Measurements from ENCODE around the gene DTX1.
A peak's percentile ranks its signal among the peaks of the same experiment; 100 is the strongest.

DTX1 gene

DNA sequence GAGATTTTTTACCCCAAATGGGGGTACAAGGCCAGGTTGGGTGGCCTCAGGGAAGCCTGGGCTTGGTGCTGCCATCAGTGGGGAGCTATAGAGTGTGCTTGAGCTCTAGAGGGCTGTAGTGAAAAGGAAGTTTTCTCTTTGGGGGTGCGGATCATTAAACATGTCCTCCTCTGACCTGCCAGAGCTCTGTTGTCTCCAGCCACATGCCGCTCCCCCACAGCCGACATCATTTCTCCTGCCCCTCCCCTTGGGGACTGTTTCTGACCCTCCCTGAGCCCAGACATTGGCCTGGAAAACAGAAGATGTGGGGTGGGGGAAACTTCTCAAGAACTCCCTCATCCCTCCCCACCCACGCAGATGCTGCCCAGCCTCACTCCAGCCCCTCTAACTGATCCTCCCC lies 25.3 kb downstream of the DTX1 start:
- Histone ChIP-seq H3K36me3 (ENCODE audit: control insufficient read depth in 5 of 5, insufficient read depth in 5 of 5, low read length in 5 of 5) (peaks cover 0 to 8% (median 4%) of the 10 kb centered on the region in 5 donors), H3K9me3 (ENCODE audit: control insufficient read depth in 5 of 5, low read length in 5 of 5) (no peaks in the 10 kb centered on the region), H3K4me3 (ENCODE audit: low read depth in 1 of 5, low read length in 5 of 5) (peak overlapping the region in 1 of 5 donors; percentile 15), H3K27ac (ENCODE audit: low read depth, low read length) (peak overlapping the region; percentile 93), H3K27me3 (ENCODE audit: control insufficient read depth in 5 of 5, insufficient read depth in 4 of 5, low read length in 5 of 5) (peaks cover 0 to 5% (median 0%) of the 10 kb centered on the region in 5 donors), H3K9ac (ENCODE audit: low read length in 5 of 5) (peak overlapping the region in 4 of 5 donors; percentile 20 to 67 (median 46)), H3K4me1 (ENCODE audit: control insufficient read depth in 5 of 5, insufficient read depth in 5 of 5, low read length in 5 of 5) (peaks cover 6 to 73% (median 34%) of the 10 kb centered on the region in 5 donors)

DNA sequence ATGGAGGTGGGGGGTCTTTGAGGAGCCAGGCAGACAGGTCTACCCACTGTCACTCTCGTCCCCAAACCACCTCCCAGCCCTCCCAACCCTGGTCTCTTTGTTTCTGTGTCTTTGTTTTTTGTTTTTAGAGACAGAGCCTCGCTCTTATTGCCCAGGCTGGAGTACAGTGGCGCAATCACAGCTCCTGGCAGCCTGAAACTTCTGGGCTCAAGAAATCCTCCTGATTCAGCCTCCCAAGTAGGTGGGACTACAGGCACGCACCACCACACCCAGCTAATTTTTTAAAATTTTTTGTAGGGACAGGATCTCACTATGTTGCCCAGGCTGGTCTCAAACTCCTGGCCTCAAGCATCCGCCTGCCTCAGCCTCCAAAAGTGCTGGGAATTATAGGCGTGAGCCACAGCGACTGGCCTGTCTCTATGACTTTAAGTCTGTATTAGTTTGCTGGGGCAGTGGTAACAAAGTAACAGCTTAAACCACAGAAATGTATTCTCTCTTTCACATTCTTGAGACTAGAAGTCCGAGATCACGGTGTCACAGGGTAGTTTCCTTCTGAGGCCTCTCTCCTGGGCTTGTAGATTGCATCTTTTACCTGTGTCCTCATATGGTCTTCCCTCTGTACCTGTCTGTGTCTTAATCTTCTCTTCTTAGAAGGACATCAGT lies 26.1 kb downstream of the DTX1 start:
- Histone ChIP-seq H3K36me3 (ENCODE audit: control insufficient read depth in 5 of 5, insufficient read depth in 5 of 5, low read length in 5 of 5) (peaks cover 0 to 6% (median 3%) of the 10 kb centered on the region in 5 donors), H3K27ac (ENCODE audit: low read depth, low read length) (peak overlapping the region; percentile 93), H3K4me1 (ENCODE audit: control insufficient read depth in 5 of 5, insufficient read depth in 5 of 5, low read length in 5 of 5) (peaks cover 6 to 73% (median 36%) of the 10 kb centered on the region in 5 donors), H3K9ac (ENCODE audit: low read length in 5 of 5) (peak overlapping the region in 1 of 5 donors; percentile 67), H3K9me3 (ENCODE audit: control insufficient read depth in 5 of 5, low read length in 5 of 5) (no peaks in the 10 kb centered on the region), H3K27me3 (ENCODE audit: control insufficient read depth in 5 of 5, insufficient read depth in 4 of 5, low read length in 5 of 5) (peaks cover 0 to 7% (median 0%) of the 10 kb centered on the region in 5 donors), H3K4me3 (ENCODE audit: low read depth in 1 of 5, low read length in 5 of 5) (no peak overlapping the region)

DNA sequence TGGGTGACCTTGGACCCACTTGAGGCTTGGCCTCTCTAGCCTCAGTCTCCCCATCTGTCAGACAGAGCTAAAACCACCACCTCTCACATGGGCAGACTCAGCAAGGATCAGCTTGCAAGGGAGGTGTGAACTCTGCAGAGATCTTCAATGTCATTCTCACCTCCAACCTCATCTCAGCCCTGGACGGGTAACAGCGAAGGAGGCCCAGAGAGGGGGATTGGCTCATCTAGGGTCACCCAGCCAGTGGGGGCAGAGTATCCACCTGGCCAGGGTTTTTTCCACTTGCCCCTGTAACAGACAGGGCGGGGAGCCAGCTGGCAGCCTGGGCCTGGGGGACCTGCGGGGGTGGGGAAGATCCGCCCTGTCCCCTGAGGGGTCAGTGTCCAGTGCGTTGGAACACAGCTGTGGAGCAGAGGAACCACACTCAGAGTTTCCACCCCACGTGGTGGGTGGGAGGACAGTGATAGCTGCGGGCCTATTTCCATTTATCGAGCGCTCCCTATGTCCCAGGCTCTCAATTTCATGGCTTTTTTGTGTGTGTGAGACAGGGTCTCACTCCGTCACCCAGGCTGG lies 27.4 kb downstream of the DTX1 start:
- no peaks in the 10 kb centered on the region for H3K9me3 ChIP-seq (ENCODE audit: control insufficient read depth in 5 of 5, low read length in 5 of 5)
- peaks cover 0 to 5% (median 0%) of the 10 kb centered on the region in 5 donors for H3K27me3 ChIP-seq (ENCODE audit: control insufficient read depth in 5 of 5, insufficient read depth in 4 of 5, low read length in 5 of 5)

DNA sequence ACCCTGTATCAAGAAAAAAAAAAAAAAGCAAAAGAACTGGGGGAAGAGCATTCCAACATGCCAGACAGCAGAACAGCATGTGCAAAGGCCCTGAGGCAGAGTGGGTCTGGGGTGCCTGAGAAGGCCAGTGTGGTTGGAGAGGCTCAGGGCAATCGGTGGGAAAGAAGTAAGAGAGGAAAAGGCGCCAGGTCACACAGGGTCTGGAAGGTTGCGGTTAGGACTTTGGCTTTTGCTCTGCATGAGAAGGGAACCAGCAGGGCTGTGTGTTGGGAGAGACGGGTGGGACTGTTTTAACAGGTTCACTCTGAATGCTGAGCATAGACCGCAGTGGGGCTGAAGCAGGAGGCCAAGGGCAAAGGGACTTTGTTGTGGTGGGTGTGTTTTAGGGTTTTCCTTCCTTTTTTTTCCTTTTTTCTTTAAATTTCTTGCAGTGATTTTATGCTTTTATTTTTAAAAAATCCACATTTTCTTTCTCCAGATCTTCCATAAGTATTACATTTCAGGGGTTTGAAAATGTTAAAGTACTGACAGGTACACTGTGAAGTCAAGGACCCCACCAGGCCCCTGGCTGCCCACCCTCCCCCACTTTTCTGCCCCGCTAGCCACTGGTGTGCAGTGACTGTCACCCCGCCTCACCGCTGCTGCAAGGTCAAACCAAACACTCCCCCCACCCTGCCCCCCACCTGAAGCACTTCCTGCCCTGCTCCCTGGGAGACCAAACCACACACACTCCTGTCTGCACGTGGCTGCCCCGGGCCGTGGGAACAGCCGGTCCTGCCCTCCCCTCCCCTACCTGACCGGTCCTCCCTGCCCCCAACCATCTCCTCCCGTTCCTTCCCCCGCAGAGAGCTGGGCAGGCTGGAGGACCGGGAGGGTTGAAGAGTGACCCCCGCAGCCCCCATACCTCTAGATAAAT lies 30.0 kb downstream of the DTX1 start:
- no peak overlapping the region for H3K9ac ChIP-seq (ENCODE audit: low read length in 5 of 5)
- peak overlapping the region; percentile 62 for H3K27ac ChIP-seq (ENCODE audit: low read depth, low read length)
- peaks cover 0 to 10% (median 5%) of the 10 kb centered on the region in 5 donors for H3K36me3 ChIP-seq (ENCODE audit: control insufficient read depth in 5 of 5, insufficient read depth in 5 of 5, low read length in 5 of 5)
- peaks cover 0 to 7% (median 0%) of the 10 kb centered on the region in 5 donors for H3K27me3 ChIP-seq (ENCODE audit: control insufficient read depth in 5 of 5, insufficient read depth in 4 of 5, low read length in 5 of 5)
- H3K4me3 ChIP-seq (ENCODE audit: low read depth in 1 of 5, low read length in 5 of 5) = no peak overlapping the region
- H3K9me3 ChIP-seq (ENCODE audit: control insufficient read depth in 5 of 5, low read length in 5 of 5) = no peaks in the 10 kb centered on the region
- H3K4me1 ChIP-seq (ENCODE audit: control insufficient read depth in 5 of 5, insufficient read depth in 5 of 5, low read length in 5 of 5) = peaks cover 2 to 47% (median 18%) of the 10 kb centered on the region in 5 donors

More for the DNA sequence above, 27.4 kb downstream of the DTX1 start:
- no peak overlapping the region for H3K4me3 ChIP-seq (ENCODE audit: low read depth in 1 of 5, low read length in 5 of 5)
- peaks cover 0 to 5% (median 0%) of the 10 kb centered on the region in 5 donors for H3K36me3 ChIP-seq (ENCODE audit: control insufficient read depth in 5 of 5, insufficient read depth in 5 of 5, low read length in 5 of 5)
- H3K9ac ChIP-seq (ENCODE audit: low read length in 5 of 5) = no peak overlapping the region
- peaks cover 4 to 64% (median 36%) of the 10 kb centered on the region in 5 donors for H3K4me1 ChIP-seq (ENCODE audit: control insufficient read depth in 5 of 5, insufficient read depth in 5 of 5, low read length in 5 of 5)
- H3K27ac ChIP-seq (ENCODE audit: low read depth, low read length) = peak overlapping the region; percentile 93

DNA sequence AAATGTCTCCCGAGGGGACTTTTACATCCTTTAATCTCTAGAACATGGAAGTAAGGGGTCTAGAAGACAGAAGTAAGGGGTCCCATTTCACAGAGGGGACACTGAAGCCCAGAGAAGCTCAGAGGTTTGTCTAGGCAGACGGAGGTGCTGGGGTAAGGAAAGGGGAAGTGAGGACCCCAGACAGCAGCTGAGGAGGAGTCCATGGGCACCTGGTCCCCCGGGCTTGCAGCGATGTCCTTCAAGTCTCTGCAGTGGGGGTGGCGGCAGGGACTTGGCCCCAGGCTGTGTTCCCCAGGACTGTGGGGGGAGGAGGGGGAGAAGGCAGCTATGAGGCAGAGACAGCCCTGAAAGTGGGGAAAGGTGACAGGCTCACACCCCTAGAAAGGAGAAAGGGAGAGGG lies 30.7 kb downstream of the DTX1 start:
- H3K27ac ChIP-seq (ENCODE audit: low read depth, low read length) = peak overlapping the region; percentile 62
- peaks cover 0 to 7% (median 0%) of the 10 kb centered on the region in 5 donors for H3K27me3 ChIP-seq (ENCODE audit: control insufficient read depth in 5 of 5, insufficient read depth in 4 of 5, low read length in 5 of 5)
- H3K4me1 ChIP-seq (ENCODE audit: control insufficient read depth in 5 of 5, insufficient read depth in 5 of 5, low read length in 5 of 5) = peaks cover 2 to 45% (median 11%) of the 10 kb centered on the region in 5 donors

DNA sequence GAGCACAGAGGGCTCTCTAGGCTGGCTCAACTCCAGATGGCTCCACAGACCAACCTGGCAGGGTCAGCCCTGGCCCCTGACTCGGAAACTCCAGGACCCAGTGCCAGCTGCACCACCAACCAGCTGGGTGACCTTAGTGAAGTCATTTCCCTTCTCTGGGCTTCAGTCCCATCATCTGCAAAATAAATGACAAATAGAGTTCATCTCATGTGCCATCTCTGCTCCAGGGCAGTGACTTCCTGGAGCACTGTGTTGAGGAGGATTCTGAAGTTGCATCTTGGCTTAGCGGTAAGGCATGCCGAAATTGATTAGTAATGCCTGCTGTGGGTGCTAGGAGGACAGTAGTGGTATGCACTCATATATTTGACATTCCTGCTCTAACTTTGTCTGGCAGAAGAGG lies 31.5 kb downstream of the DTX1 start:
- Histone ChIP-seq H3K9ac (ENCODE audit: low read length in 5 of 5) (no peak overlapping the region), H3K27me3 (ENCODE audit: control insufficient read depth in 5 of 5, insufficient read depth in 4 of 5, low read length in 5 of 5) (peaks cover 0 to 7% (median 0%) of the 10 kb centered on the region in 5 donors), H3K27ac (ENCODE audit: low read depth, low read length) (peak overlapping the region; percentile 62), H3K4me3 (ENCODE audit: low read depth in 1 of 5, low read length in 5 of 5) (no peak overlapping the region), H3K4me1 (ENCODE audit: control insufficient read depth in 5 of 5, insufficient read depth in 5 of 5, low read length in 5 of 5) (peaks cover 2 to 51% (median 16%) of the 10 kb centered on the region in 5 donors), H3K36me3 (ENCODE audit: control insufficient read depth in 5 of 5, insufficient read depth in 5 of 5, low read length in 5 of 5) (peaks cover 0 to 10% (median 9%) of the 10 kb centered on the region in 5 donors), H3K9me3 (ENCODE audit: control insufficient read depth in 5 of 5, low read length in 5 of 5) (no peaks in the 10 kb centered on the region)

More for the DNA sequence above, 30.7 kb downstream of the DTX1 start:
- peak overlapping the region in 1 of 5 donors; percentile 35 for H3K9ac ChIP-seq (ENCODE audit: low read length in 5 of 5)
- no peak overlapping the region for H3K4me3 ChIP-seq (ENCODE audit: low read depth in 1 of 5, low read length in 5 of 5)
- H3K36me3 ChIP-seq (ENCODE audit: control insufficient read depth in 5 of 5, insufficient read depth in 5 of 5, low read length in 5 of 5) = peaks cover 0 to 10% (median 9%) of the 10 kb centered on the region in 5 donors
- H3K9me3 ChIP-seq (ENCODE audit: control insufficient read depth in 5 of 5, low read length in 5 of 5) = no peaks in the 10 kb centered on the region

DNA sequence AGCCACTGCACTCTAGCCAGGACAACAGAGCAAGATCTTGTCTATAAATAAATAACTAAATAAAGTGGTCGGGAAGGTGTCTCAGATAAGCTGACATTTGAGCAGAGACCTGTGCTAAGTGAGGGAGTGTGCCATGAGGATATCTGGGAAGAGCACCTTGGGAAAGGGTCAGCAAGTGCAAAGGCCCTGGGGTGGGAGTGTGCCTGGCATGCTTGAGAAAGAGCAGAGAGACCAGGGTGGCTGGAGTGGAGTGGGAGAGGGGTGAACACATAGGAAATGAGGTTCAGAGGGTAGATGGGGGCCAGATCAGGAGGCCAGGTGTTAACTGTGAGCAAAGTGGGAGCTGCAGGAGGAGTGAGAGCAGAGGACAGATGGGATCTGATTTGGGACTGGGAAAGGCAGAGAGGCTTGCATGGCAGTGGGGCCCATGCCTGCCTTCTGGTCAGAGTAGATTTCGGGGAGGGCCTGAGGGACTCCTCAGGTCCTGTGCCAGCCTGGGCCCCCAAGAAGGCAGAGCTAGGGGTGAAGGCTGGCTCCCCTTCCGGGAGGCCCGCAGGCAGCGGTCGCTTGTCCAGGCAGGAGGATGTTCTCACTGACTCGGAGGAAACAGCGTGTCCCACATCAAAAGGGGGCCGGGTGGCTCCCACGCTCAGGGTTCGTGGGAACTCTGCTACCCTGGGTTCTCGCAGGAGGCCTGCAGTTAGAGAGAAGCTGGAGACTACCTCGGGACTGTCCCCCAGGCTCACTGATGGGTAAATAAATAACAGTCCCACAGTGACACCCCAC lies 32.6 kb downstream of the DTX1 start:
- Histone ChIP-seq H3K4me1 (ENCODE audit: control insufficient read depth in 5 of 5, insufficient read depth in 5 of 5, low read length in 5 of 5) (peaks cover 2 to 41% (median 11%) of the 10 kb centered on the region in 5 donors), H3K4me3 (ENCODE audit: low read depth in 1 of 5, low read length in 5 of 5) (no peak overlapping the region), H3K9me3 (ENCODE audit: control insufficient read depth in 5 of 5, low read length in 5 of 5) (no peaks in the 10 kb centered on the region), H3K27me3 (ENCODE audit: control insufficient read depth in 5 of 5, insufficient read depth in 4 of 5, low read length in 5 of 5) (peaks cover 0 to 7% (median 0%) of the 10 kb centered on the region in 5 donors), H3K9ac (ENCODE audit: low read length in 5 of 5) (peak overlapping the region in 1 of 5 donors; percentile 44), H3K36me3 (ENCODE audit: control insufficient read depth in 5 of 5, insufficient read depth in 5 of 5, low read length in 5 of 5) (peaks cover 0 to 10% (median 9%) of the 10 kb centered on the region in 5 donors), H3K27ac (ENCODE audit: low read depth, low read length) (peak overlapping the region; percentile 17)

DNA sequence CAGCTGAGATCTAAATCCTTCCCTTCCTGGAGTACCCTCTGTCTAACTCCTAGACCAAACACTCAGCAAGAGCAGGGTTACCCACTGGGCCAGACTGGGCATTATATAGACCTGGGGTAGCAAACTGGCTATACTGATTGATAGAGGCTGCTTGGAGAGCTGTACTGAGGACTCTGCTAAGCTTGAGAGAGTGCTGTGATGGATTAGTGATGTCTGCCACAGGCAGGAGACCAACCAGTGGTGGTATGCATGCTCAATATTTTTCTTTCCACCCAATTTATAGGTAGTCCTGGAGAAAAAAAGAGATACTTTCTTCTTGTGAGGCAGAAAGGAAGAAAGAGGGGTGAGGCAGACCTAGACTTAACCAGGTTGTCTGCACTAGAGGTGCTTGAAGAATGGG lies 33.3 kb downstream of the DTX1 start:
- Histone ChIP-seq H3K27me3 (ENCODE audit: control insufficient read depth in 5 of 5, insufficient read depth in 4 of 5, low read length in 5 of 5) (peaks cover 0 to 7% (median 0%) of the 10 kb centered on the region in 5 donors), H3K4me3 (ENCODE audit: low read depth in 1 of 5, low read length in 5 of 5) (no peak overlapping the region), H3K9ac (ENCODE audit: low read length in 5 of 5) (peak overlapping the region in 1 of 5 donors; percentile 44), H3K4me1 (ENCODE audit: control insufficient read depth in 5 of 5, insufficient read depth in 5 of 5, low read length in 5 of 5) (peaks cover 2 to 35% (median 10%) of the 10 kb centered on the region in 5 donors), H3K9me3 (ENCODE audit: control insufficient read depth in 5 of 5, low read length in 5 of 5) (no peaks in the 10 kb centered on the region), H3K27ac (ENCODE audit: low read depth, low read length) (peak overlapping the region; percentile 17), H3K36me3 (ENCODE audit: control insufficient read depth in 5 of 5, insufficient read depth in 5 of 5, low read length in 5 of 5) (peaks cover 0 to 13% (median 10%) of the 10 kb centered on the region in 5 donors)

DNA sequence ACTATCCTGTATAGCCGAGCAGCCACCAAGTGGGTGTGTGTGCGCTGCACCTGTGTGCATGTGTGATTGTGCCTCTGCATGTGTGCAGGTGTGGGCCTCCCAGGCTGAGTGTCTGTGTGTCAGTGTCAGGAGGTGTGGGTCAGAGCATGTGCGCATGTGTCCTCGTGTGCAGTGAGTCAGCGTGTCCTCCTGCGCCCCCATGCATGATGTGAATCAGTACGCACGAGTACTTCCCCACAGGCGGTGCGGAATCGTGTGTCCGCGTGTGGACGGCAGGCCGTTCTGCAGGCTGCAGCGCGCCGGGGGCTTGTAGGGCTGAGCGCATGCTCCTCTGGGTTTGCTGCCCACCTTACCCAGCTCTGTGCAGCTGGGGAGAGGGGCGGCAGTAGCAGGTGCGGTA lies 34.2 kb downstream of the DTX1 start:
- Histone ChIP-seq H3K27me3 (ENCODE audit: control insufficient read depth in 5 of 5, insufficient read depth in 4 of 5, low read length in 5 of 5) (peaks cover 0 to 7% (median 0%) of the 10 kb centered on the region in 5 donors), H3K36me3 (ENCODE audit: control insufficient read depth in 5 of 5, insufficient read depth in 5 of 5, low read length in 5 of 5) (peaks cover 0 to 22% (median 19%) of the 10 kb centered on the region in 5 donors), H3K4me3 (ENCODE audit: low read depth in 1 of 5, low read length in 5 of 5) (no peak overlapping the region), H3K9me3 (ENCODE audit: control insufficient read depth in 5 of 5, low read length in 5 of 5) (no peaks in the 10 kb centered on the region), H3K27ac (ENCODE audit: low read depth, low read length) (no peak overlapping the region), H3K4me1 (ENCODE audit: control insufficient read depth in 5 of 5, insufficient read depth in 5 of 5, low read length in 5 of 5) (peaks cover 2 to 27% (median 10%) of the 10 kb centered on the region in 5 donors), H3K9ac (ENCODE audit: low read length in 5 of 5) (no peak overlapping the region)
